Measurements from ENCODE around the gene VPS41. TPM values are rescaled to one million over a fixed set of nuclear protein-coding genes. Genes with fewer than 3 reads are reported as not detected.

The VPS41 gene
- total RNA-seq, 4 donors from 2014 or later, result 26.4 to 116 (median 41.3) TPM

DNA sequence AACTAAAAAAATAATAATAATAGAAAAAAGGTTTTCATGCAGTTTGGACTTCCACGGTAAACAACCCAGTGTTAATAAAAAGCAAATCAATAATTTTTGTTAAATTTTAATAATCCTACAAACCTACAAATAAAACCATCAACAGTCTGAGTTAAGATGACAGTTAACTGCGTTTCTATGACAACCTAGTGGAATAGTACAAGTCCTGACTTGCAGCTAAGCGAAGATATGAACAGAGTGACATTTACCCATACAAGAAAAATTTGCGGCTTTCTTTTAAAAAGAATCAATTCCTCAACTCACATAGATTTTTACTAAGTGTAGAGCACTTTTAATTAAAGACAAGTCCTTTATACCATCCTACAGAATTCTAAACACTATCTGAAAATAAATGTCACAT, 35.6 kb downstream of the VPS41 start:
- no peaks in the 10 kb centered on the region for H3K9me3 ChIP-seq
- H3K4me3 ChIP-seq, result no peak overlapping the region
- TF ChIP-seq POLR2A (IDR thresholded peaks at IDR 0.05), result no peak
- TF ChIP-seq, protein P1, sequence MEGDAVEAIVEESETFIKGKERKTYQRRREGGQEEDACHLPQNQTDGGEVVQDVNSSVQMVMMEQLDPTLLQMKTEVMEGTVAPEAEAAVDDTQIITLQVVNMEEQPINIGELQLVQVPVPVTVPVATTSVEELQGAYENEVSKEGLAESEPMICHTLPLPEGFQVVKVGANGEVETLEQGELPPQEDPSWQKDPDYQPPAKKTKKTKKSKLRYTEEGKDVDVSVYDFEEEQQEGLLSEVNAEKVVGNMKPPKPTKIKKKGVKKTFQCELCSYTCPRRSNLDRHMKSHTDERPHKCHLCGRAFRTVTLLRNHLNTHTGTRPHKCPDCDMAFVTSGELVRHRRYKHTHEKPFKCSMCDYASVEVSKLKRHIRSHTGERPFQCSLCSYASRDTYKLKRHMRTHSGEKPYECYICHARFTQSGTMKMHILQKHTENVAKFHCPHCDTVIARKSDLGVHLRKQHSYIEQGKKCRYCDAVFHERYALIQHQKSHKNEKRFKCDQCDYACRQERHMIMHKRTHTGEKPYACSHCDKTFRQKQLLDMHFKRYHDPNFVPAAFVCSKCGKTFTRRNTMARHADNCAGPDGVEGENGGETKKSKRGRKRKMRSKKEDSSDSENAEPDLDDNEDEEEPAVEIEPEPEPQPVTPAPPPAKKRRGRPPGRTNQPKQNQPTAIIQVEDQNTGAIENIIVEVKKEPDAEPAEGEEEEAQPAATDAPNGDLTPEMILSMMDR (IDR thresholded peaks at IDR 0.05), result no peak
- no peaks in the 10 kb centered on the region for H3K27me3 ChIP-seq
- H3K27ac ChIP-seq, result no peak overlapping the region
- no peak for DNase-seq
- peaks cover 0 to 5% (median 0%) of the 10 kb centered on the region in 3 donors for H3K36me3 ChIP-seq
- H3K4me1 ChIP-seq, result no peaks in the 10 kb centered on the region

DNA sequence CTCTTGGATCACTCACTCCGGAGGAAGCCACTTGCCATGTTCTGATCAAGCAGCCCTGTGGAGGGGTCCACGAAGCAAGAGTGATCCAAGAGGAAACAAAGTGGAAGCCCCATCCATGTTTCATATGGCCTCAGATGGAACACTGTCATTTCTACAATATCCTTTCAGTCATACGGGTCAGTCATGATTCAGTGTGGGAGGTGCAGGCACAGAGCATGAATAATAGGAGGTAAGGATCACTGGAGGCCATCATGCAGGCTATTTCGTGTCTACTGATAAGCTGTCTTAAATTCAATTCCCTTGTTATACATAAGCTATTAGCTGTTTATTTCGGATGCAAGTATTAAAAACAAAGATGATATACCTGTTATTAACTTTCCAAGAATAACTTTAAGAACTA, 36.8 kb downstream of the VPS41 start:
- Histone ChIP-seq H3K4me1 (no peaks in the 10 kb centered on the region), H3K9me3 (no peaks in the 10 kb centered on the region), H3K27ac (no peak overlapping the region), H3K36me3 (peaks cover 0 to 16% (median 0%) of the 10 kb centered on the region in 3 donors), H3K27me3 (no peaks in the 10 kb centered on the region), H3K4me3 (no peak overlapping the region)
- no peak for TF ChIP-seq POLR2A (IDR thresholded peaks at IDR 0.05)
- no peak for DNase-seq

DNA sequence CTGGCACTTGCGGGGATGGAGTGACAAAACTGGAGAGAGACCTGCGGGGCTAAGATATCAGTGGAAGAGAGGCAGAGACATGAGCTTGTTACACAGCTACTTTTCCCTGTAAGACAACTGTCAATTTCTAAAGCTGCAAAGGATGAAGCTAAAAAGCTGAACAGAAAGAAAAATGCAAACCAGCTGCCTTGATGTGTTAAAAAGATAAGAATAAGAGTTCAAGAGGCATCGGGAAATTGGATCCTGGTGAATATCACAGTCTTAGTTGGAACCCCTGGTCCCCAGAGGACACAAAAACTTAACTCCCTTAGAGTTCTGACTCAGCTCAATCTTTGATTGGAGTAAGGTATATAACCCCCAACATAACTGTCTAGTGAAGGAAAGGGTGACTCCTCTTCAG, 38.8 kb downstream of the VPS41 start:
- no peaks in the 10 kb centered on the region for H3K9me3 ChIP-seq
- TF ChIP-seq, protein P1 (IDR thresholded peaks at IDR 0.05), result no peak
- no peak for TF ChIP-seq POLR2A (IDR thresholded peaks at IDR 0.05)
- H3K27me3 ChIP-seq, result no peaks in the 10 kb centered on the region
- no peak overlapping the region for H3K4me3 ChIP-seq
- no peak overlapping the region for H3K27ac ChIP-seq
- DNase-seq, result no peak
- H3K4me1 ChIP-seq, result no peaks in the 10 kb centered on the region
- peaks cover 0 to 33% (median 0%) of the 10 kb centered on the region in 3 donors for H3K36me3 ChIP-seq

DNA sequence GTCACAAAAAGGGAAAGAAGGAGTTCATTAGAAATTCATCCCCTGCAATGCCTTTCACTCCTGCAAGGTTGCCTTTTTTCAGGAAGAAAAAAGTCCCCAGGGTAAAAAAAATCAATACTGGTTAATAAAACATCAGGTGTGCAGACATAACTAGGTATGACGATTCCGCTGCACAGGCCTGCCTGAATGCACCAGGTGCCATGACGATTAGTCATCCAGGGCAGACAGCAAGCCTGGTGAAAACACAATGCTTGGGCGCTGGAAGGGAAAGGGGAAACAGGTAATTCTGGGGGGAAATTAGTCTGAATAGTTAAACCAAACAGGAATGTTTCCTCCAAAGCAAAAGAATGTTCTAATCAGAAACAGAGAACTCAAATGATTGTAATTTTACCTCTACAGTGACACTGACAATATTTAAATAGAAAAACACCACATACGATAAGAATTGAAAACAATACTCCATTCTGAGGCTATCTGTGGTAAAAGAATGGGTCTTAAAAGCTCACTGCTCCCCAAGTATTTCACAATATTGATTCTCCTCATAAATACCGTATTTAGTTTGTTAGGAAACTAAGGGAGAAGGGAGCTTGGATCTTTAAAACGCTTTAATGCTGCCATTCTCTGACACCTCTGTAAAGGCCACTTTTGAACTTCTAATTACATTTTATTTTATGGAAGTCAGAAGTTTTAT, 45.2 kb downstream of the VPS41 start:
- DNase-seq, result no peak
- Histone ChIP-seq H3K36me3 (peaks cover 0 to 36% (median 0%) of the 10 kb centered on the region in 3 donors), H3K27me3 (no peaks in the 10 kb centered on the region), H3K4me3 (no peak overlapping the region), H3K27ac (no peak overlapping the region), H3K4me1 (no peaks in the 10 kb centered on the region), H3K9me3 (no peaks in the 10 kb centered on the region)
- no peak for TF ChIP-seq POLR2A (IDR thresholded peaks at IDR 0.05)
- TF ChIP-seq, protein P1 (IDR thresholded peaks at IDR 0.05), result no peak

DNA sequence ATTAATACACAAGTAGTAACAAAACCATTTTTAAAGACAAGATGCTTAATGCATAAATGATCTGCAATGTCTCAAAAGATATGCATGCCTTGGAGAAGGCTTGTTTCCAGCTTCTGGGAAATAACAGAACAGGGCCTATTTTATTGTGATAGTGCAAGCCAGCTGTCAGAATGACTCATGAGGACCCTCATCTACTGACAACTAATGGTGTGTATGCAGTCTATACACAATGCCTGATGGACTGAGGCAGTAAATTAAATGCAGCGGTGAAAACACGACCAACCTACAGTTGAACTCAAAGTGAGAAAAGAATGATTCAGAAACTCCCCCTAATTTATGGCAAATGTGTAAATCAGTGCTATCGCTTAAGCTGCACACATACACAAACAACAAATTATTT, 46.3 kb downstream of the VPS41 start:
- no peak overlapping the region for H3K4me3 ChIP-seq
- H3K27me3 ChIP-seq, result no peaks in the 10 kb centered on the region
- no peaks in the 10 kb centered on the region for H3K9me3 ChIP-seq
- no peak overlapping the region for H3K27ac ChIP-seq
- H3K4me1 ChIP-seq, result no peaks in the 10 kb centered on the region
- H3K36me3 ChIP-seq, result peaks cover 0 to 25% (median 0%) of the 10 kb centered on the region in 3 donors
- no peak for DNase-seq
- TF ChIP-seq, protein P1 (IDR thresholded peaks at IDR 0.05), result no peak
- no peak for TF ChIP-seq POLR2A (IDR thresholded peaks at IDR 0.05)

DNA sequence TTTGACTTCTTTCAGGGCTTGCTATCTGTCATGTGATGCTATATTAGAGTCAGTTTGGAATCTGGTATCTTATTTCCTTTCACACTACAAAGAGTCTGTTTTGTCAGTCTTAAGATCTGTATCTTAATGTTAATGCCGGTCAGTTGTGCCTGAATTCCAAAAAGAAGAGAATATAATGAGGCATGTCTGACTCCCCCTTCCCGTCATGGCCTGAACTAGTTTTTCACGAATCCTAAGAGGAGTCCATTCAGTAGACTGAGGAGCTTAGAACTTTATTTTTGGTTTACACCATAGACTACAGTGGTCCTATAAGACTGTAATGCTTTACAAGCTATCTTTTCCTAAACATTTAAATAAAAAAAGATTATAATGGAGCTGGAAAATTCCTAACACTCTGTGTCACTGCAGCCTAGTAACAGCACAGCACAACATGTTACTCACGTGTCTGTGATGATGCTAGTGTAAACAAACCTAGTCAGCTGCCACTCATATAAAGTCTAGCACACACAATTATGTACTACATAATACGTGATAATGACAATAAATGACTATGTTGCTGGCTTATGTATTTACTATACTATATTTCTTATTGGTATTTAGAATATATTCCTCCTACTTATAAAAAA, 50.6 kb downstream of the VPS41 start:
- TF ChIP-seq, protein P1 (IDR thresholded peaks at IDR 0.05), result no peak
- no peak for TF ChIP-seq POLR2A (IDR thresholded peaks at IDR 0.05)
- Histone ChIP-seq H3K4me1 (no peaks in the 10 kb centered on the region), H3K36me3 (peaks cover 0 to 5% (median 0%) of the 10 kb centered on the region in 3 donors), H3K27ac (no peak overlapping the region), H3K4me3 (no peak overlapping the region), H3K27me3 (no peaks in the 10 kb centered on the region), H3K9me3 (no peaks in the 10 kb centered on the region)
- DNase-seq, result no peak

Measured in Peyer's patch (tissue), 4 donors.